ENCODE measurements around the gene SYT13. TPM values are rescaled to one million over a fixed set of nuclear protein-coding genes. Genes with fewer than 3 reads are reported as not detected.
"Not testable (repeated sequence)": the region's sequence is repeated elsewhere in the genome, so short reads cannot be mapped to it uniquely, and the experiment has no call there.

SYT13 gene
- total RNA-seq, 1 experiment from 2014 or later: 9.4 TPM

GRCh38 chr11:45252877-45253276, 33.3 kb downstream of the SYT13 start:
- no TSS peak for BruUV-seq (replicated peaks)
- H3K27ac Mint-ChIP-seq (ENCODE audit: unreplicated experiment): no peak overlapping the region
- H3K36me3 Mint-ChIP-seq (ENCODE audit: insufficient read depth, unreplicated experiment): peaks cover 6% of the 10 kb centered on the region
- H3K9me3 Mint-ChIP-seq (ENCODE audit: unreplicated experiment): no peaks in the 10 kb centered on the region
- no peak overlapping the region for H3K4me3 Mint-ChIP-seq (ENCODE audit: unreplicated experiment)
- intact Hi-C loops (cut with micrococcal nuclease; ENCODE audit: unreplicated experiment): loop anchor here (1.0 to 5.0 kb wide), 3 partner anchors 40 to 143 kb away; no protein-coding TSS in a partner anchor
- Histone ChIP-seq H3K4me3 (ENCODE audit: low read depth, low read length) (no peak overlapping the region), H3K4me1 (no peaks in the 10 kb centered on the region), H3K27me3 (replicated peaks; ENCODE audit: control insufficient read depth, insufficient read depth, low read length) (no peaks in the 10 kb centered on the region), H3K36me3 (ENCODE audit: control insufficient read depth, insufficient read depth, low read length) (no peaks in the 10 kb centered on the region), H3K9me3 (no peaks in the 10 kb centered on the region)
- ChIA-PET CTCF (interaction anchor here (0.6 to 1.6 kb wide), 9 partner anchors 10 to 317 kb away, joined by 3 to 8 read pairs (median 3); partner anchors contain the start of gene SYT13), POLR2A (no interaction called here)
- no peak for TF ChIP-seq CTCF (IDR thresholded peaks at IDR 0.05; ENCODE audit: insufficient read depth in 1 of 2, low read depth in 1 of 2, low read length in 1 of 2, severe bottlenecking in 1 of 2, unreplicated experiment in 1 of 2)
- H3K4me1 Mint-ChIP-seq (ENCODE audit: low read depth, unreplicated experiment): no peaks in the 10 kb centered on the region
- H3K27me3 Mint-ChIP-seq (ENCODE audit: insufficient read depth, unreplicated experiment): peaks cover 6% of the 10 kb centered on the region
- DNase-seq: no peak

- intact Hi-C loops (cut with micrococcal nuclease; ENCODE audit: unreplicated experiment): loop anchor here (1.0 to 5.0 kb wide), 3 partner anchors 41 to 142 kb away; no protein-coding TSS in a partner anchor
- Histone ChIP-seq H3K9me3 (no peaks in the 10 kb centered on the region), H3K4me1 (no peaks in the 10 kb centered on the region), H3K4me3 (ENCODE audit: low read depth, low read length) (no peak overlapping the region), H3K27me3 (replicated peaks; ENCODE audit: control insufficient read depth, insufficient read depth, low read length) (no peaks in the 10 kb centered on the region), H3K36me3 (ENCODE audit: control insufficient read depth, insufficient read depth, low read length) (no peaks in the 10 kb centered on the region)
- BruUV-seq (replicated peaks): no TSS peak
- CTCF ChIA-PET: interaction anchor here (0.5 to 1.6 kb wide), 14 partner anchors 11 to 316 kb away, joined by 3 to 8 read pairs (median 3); partner anchors contain the start of gene SYT13
- Mint-ChIP-seq H3K4me3 (ENCODE audit: unreplicated experiment) (no peak overlapping the region), H3K27me3 (ENCODE audit: insufficient read depth, unreplicated experiment) (peaks cover 6% of the 10 kb centered on the region), H3K27ac (ENCODE audit: unreplicated experiment) (no peak overlapping the region), H3K36me3 (ENCODE audit: insufficient read depth, unreplicated experiment) (peaks cover 6% of the 10 kb centered on the region), H3K9me3 (ENCODE audit: unreplicated experiment) (no peaks in the 10 kb centered on the region), H3K4me1 (ENCODE audit: low read depth, unreplicated experiment) (no peaks in the 10 kb centered on the region)
- peak; percentile 82 to 91 for TF ChIP-seq CTCF (IDR thresholded peaks at IDR 0.05; ENCODE audit: insufficient read depth in 1 of 2, low read depth in 1 of 2, low read length in 1 of 2, severe bottlenecking in 1 of 2, unreplicated experiment in 1 of 2)
- POLR2A ChIA-PET: interaction anchor here (0.7 kb wide), 1 partner anchor 30 kb away, joined by 3 read pairs; no protein-coding TSS in a partner anchor
- peak; percentile 67 to 83 for DNase-seq
These were observed 33.8 kb downstream of the SYT13 start for GRCh38 chr11:45252134-45252856.

DNA sequence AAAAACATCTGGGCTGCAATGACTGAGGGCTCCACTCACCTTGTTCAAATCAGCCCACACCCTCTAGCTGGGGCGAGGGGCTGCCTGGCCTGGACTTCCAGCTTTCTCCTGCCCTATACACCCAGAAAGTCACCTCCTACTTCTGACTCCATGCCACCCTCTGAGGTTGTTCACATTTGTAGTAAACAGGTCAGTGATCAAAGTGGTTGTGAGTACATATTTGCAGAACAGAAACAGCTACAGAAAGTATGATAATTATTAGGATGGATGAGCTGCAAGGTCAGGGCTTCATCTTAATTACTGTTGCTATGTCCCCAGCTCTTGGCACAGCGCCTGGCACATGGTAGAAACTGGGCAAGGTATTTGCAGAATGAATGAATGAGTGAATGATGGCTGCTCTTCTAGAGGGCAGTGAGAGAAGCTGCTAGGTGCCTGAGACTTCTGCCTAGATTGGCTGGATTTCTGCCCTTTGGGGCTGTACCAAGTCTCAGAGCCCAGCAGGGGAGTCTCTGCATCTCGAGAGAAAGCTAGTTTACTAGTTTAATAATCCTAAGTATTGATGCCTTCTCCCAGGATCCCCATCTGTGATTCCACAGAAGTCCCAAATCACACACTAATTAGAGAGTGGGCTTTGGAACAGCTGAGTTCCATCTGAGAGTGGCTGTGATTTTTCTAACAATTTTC, 36.0 kb downstream of the SYT13 start:
- H3K27me3 ChIP-seq (replicated peaks; ENCODE audit: control insufficient read depth, insufficient read depth, low read length): no peaks in the 10 kb centered on the region

DNA sequence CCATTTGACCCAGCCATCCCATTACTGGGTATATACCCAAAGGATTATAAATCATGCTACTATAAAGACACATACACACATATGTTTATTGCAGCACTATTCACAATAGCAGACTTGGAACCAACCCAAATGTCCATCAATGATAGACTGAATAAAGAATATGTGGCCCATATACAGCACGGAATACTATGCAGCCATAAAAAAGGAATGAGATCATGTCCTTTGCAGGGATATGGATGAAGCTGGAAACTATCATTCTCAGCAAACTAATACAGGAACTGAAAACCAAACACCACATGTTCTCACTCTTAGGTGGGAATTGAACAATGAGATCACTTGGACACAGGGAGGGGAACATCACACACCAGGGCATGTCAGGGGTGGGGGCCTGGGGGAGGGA, 36.8 kb downstream of the SYT13 start:
- H3K4me3 Mint-ChIP-seq (ENCODE audit: unreplicated experiment); H3K36me3 Mint-ChIP-seq (ENCODE audit: insufficient read depth, unreplicated experiment); H3K27me3 ChIP-seq (replicated peaks; ENCODE audit: control insufficient read depth, insufficient read depth, low read length); H3K4me1 Mint-ChIP-seq (ENCODE audit: low read depth, unreplicated experiment); H3K9me3 Mint-ChIP-seq (ENCODE audit: unreplicated experiment); H3K27ac Mint-ChIP-seq (ENCODE audit: unreplicated experiment); intact Hi-C loops (cut with micrococcal nuclease; ENCODE audit: unreplicated experiment); DNase-seq; BruUV-seq (replicated peaks); H3K4me1 ChIP-seq; H3K4me3 ChIP-seq (ENCODE audit: low read depth, low read length); CTCF ChIA-PET; H3K27me3 Mint-ChIP-seq (ENCODE audit: insufficient read depth, unreplicated experiment); H3K9me3 ChIP-seq; POLR2A ChIA-PET; H3K36me3 ChIP-seq (ENCODE audit: control insufficient read depth, insufficient read depth, low read length): not testable (repeated sequence)

More for the DNA sequence above, 36.0 kb downstream of the SYT13 start:
- no TSS peak for BruUV-seq (replicated peaks)
- Mint-ChIP-seq H3K4me3 (ENCODE audit: unreplicated experiment) (no peak overlapping the region), H3K36me3 (ENCODE audit: insufficient read depth, unreplicated experiment) (no peaks in the 10 kb centered on the region), H3K4me1 (ENCODE audit: low read depth, unreplicated experiment) (peaks cover 3% of the 10 kb centered on the region), H3K9me3 (ENCODE audit: unreplicated experiment) (no peaks in the 10 kb centered on the region), H3K27ac (ENCODE audit: unreplicated experiment) (no peak overlapping the region), H3K27me3 (ENCODE audit: insufficient read depth, unreplicated experiment) (no peaks in the 10 kb centered on the region)
- no peaks in the 10 kb centered on the region for H3K9me3 ChIP-seq
- H3K36me3 ChIP-seq (ENCODE audit: control insufficient read depth, insufficient read depth, low read length): no peaks in the 10 kb centered on the region
- CTCF ChIA-PET: no interaction called here
- intact Hi-C loops (cut with micrococcal nuclease; ENCODE audit: unreplicated experiment): loop anchor here (5.0 kb wide), 1 partner anchor 92 kb away; no protein-coding TSS in a partner anchor
- DNase-seq: no peak
- no peak overlapping the region for H3K4me3 ChIP-seq (ENCODE audit: low read depth, low read length)
- POLR2A ChIA-PET: no interaction called here
- peaks cover 5% of the 10 kb centered on the region; the same call in 1 of the 2 replicates for H3K4me1 ChIP-seq
- TF ChIP-seq CTCF (IDR thresholded peaks at IDR 0.05; ENCODE audit: insufficient read depth in 1 of 2, low read depth in 1 of 2, low read length in 1 of 2, severe bottlenecking in 1 of 2, unreplicated experiment in 1 of 2): no peak
